GM19467 (cell line): Measurements from ENCODE around the gene FBXO47.

Source experiments
- ATAC-seq: cut with Tn5 transposase; IDR thresholded peaks from one replicate; pipeline ENCODE4 v1.9.1; 2021; ENCODE audit warnings: mild to moderate bottlenecking, moderate library complexity; ENCODE audit not compliant: unreplicated experiment

Gene FBXO47

DNA sequence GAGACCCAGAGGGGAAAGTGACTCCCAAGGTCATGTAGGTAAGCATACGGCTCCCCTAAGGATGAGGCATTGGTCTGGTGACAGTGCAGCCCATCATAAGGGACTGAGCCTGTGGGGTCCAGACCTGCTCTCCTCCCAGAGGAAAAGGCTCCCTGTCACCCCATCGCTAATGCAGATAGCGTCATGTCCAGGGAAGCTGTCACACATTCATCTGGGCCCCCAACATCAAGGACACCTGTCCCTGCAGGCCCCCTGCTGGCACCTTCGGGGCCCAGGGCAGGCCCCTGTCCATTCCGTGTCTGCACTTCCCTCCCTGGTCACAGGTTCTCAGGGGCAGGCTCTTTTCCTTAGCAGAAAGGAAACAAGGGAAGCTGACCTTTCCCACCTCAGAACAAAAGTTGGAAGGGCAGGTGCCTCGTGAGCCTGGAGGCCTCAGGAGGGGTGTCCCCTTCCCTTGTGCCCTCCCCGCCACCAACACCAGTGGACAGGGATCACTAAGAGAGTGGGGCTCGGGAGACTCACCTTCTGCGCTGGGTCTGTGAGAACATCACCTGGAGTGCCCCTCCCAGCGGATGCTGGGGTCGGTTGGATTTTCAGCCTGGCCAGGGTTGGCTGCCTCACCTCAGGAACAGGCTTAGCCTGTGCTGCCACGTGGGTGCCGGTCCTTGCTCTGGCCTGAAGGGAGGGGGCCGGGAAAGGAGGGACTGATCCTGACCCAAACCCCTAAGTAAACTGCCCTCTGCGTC, 59.1 kb downstream of the FBXO47 start:
- ATAC-seq: no peak

DNA sequence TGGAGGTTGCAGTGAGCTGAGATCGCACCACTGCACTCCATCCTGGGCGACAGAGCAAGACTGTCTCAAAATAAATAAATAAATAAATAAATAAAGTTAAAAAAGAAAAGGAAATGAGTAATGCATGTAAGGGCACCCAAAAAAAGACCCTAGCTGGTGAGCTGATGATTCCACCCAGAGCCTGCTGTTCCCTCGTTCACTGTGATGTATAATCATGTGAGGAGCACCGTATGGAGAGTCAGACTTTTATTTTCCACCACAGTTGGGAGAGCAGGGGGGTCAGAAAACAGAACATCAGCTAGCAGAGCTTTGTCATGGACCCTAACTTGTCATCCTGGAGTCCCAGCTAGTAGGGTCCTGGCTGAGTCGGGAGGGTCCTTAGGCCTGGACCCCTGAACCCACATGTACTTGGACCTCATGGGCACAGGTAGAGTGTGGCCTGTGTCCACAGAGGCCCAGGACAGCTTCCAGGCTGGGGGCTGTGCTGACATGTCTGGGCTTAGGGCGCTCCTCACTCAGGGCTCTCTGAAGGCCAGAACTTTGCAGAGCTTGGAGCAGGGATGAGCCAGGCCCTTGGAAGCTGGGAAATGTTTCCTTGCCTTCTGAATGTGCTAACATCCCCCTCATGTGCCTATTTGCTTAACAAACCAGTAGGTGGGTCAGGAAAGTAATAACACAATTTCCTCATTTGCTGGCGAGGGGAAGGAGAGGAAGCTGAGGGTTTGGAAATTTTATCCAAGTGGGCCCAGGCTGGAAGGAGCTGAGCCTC, 60.6 kb downstream of the FBXO47 start:
- no peak for ATAC-seq

DNA sequence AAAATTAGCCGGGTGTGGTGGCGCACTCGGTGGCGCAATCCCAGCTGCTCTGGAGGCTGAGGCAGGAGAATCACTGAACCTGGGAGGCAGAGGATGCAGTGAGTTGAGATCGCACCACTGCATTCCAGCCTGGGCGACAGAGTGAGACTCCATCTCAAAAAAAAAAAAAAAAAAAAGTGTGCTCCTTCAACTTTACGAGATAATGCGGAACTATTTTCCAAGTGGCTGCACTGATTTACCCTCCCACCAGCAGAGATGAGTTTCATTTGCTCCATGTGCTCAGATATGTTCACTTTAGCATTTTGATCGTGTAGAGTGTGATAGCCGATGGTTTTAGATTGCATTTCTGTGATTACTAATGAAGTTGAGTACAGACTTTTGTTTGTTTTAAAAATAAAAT, 61.8 kb downstream of the FBXO47 start:
- no peak for ATAC-seq

DNA sequence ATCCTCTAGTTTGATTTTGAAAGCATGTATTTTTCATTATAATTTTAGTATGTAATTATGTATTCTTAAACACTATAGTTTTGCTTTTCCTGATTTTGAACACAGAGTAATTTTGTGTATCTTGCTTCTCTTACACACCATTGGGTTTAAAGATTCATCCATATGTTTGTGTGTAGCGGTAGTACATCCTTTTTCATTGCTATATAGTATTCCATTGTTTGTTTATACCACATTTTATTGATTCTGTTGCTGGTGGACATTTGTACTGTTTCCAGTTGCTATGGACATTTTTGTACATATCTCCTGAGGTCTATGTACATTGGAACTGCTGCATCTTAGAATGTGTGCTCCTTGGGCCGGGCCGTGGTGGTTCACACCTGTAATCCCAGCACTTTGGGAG, 62.3 kb downstream of the FBXO47 start:
- no peak for ATAC-seq

DNA sequence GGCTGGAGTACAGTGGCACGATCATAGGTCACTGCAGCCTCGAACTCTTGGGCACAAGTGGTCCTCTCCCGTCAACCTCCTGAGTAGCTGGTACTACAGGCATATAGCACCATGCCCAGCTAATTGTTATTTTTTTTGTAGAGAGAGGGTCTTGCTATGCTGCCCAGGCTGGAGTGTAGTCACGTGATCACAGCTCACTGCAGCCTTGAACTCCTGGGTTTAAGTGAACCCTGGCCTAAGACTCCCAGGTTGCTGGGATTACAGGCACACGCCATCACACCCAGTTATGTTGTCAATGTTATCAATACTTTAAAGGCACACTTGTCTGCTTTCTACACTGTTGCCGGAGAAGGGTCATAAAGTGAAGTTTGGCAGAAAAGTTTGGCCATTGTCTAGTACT, 63.8 kb downstream of the FBXO47 start:
- ATAC-seq: no peak

DNA sequence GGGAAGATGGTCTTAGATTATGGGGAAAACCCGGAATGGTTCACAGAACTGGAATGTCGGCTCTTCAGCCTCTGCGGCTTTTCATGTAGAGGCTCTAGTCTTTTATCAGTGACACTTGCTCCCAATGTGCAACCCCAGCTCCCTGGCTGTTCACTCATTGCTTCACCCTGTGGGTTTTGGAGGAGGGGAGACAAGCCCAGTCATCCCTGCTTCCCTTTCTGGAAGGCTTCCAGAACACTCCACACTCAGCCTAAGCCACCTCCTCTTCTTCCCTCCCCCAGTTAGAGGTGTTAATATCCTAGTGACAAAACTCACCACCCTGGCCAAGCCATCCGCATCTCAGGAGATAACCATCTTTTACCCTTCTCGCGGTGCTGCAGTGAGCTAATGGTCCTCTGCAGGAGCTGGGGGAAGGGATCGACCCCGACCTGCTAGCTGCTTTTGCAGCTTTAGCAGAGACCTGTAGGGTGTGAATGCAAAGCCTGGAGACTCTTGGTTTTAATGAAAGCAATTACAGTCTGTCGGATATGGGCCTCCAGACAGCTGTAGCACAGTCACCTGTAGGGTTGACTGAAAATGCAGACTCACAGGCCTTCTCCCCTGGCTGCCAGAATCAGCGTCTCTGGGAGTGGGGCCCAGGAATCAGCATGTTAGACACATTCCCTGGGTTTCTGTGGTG, 66.1 kb downstream of the FBXO47 start:
- ATAC-seq: no peak

DNA sequence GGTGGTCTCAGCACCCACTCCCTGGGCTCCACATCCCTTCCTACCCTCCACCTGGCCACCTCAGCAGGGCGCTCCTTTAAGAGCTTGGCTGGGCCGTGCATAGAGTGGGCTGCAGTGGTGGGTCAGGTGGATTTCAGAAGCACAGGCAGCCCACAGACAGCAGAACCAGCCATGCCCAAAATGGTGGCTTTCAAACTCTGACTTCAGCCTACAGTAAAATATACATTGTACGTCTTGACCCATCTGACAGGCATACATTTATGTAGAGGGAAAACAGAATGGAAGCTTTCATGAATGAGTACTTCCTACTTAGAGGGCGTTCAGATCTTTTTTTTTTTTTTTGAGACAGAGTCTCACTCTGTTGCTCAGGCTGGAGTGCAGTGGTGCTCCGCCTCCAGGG, 67.8 kb downstream of the FBXO47 start:
- ATAC-seq: peak; percentile 14

DNA sequence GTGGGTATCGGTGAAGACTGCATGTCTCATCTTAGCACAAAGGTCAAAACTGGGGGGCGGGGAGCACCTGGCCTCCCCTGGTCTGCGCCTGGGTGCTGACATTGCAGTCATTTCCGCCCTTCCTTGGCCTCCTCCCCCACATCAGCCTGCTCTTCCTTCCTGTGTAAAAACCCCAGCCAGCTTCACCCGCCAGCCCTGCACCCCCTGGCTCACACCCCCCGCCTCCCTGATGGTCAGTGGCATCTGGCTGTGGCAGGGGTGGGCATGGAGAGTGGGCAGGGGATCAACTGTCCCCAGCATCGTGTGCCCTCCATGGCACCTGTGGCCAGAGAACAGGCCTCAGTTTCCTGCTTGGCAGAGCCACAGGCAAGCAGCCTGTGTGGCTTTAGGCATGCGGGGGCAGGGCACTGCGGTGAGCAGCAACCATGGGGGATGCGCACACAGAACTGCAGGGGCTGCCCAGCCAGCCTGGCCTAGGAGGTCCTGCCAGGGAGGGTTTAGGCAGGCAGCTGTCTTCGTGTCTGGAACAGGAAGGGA, 68.3 kb downstream of the FBXO47 start:
- peak; percentile 72 for ATAC-seq

DNA sequence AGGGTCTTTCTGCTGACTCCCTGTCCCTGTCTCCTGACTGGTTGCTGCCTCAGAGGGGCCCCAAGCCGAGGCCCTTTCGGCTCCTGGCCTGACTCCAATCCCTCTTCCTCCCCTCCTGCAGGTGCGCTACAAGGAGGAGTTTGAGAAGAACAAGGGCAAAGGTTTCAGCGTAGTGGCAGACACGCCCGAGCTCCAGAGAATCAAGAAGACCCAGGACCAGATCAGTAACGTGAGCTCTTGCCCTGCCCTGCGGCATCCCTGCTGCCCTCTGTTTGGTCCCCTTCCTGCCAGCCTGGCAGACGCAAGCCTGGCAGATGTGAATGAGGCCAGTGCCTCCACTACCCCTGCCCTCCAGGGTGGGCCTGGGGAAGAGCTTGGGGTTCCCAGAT, 68.9 kb downstream of the FBXO47 start:
- peak; percentile 27 for ATAC-seq

DNA sequence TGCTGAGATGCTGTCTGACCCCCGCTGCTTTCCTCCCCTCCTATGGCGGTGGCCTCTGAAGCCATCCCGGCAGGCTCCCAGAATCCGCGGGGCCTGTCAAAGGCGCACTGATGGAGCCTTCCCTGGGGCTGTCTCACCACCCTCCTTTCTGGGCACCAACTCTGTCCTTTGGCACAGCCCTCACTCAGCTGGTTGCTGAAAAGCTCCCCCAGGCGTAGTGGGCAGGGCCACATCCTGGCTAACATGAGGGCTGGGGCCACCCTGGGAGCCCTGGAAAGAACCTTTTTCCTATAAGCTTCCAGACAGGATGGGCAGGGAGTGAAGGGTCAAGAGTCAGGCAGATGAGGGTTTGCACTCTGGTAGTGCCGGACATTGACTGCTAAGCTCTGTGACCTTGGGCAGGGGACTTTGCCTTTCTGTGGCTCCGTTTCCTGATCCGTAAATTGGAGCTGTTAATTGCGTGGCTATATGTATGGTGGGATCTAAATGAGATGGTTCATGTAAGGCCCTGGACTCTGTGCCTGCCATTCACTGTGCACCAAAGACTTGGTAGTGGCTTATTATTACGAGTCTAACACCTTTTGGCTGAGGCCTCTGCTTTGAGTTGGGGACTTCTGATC, 69.4 kb downstream of the FBXO47 start:
- ATAC-seq: no peak

DNA sequence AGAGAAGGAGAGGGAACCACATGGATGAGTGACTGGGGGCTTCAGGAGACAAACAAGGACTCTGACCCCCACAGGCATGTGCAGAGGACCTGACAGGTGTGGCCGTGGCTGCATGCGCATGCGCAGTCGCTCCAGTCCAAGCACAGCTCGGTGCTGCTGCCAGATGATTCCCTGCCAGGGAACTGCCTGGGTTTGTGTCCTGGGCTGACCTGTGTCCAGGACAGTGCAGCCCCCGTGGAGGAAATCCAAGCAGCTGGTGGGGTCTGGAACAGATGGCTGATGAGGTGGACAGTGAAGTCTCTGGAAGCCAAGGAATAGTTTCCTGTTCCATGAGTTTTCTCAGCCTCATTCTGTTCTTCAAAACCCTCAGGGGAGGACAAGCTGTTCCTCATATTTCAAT, 70.0 kb downstream of the FBXO47 start:
- ATAC-seq: no peak

DNA sequence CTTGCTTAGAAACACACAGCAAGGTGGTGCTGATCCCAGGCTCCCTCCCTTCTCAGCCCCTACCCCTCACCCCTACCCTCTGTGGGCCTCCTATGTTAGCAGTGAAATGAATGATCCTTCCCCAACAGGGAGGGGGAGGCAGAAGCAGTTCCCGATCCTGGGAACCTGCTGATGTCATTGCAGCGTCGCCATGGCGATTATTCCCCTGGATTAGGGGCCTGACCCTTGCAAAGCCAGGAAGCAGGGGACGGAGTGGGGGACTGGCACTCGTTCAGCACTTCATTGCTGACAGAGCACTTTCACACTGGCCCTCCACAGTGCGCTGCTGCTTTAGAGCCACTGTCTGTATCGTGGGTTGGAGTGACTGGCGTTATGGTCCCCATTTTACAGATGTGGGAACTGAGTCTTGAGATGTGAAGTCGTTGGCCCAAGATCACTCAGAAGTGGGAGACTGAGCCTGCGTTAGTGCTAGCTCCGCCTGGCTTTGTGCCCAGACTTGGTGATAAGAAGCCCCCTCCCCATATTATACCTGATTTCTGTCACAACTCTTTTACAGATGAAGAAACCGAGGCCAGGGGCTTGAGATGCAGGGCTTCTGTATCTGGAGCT, 70.8 kb downstream of the FBXO47 start:
- ATAC-seq: no peak

DNA sequence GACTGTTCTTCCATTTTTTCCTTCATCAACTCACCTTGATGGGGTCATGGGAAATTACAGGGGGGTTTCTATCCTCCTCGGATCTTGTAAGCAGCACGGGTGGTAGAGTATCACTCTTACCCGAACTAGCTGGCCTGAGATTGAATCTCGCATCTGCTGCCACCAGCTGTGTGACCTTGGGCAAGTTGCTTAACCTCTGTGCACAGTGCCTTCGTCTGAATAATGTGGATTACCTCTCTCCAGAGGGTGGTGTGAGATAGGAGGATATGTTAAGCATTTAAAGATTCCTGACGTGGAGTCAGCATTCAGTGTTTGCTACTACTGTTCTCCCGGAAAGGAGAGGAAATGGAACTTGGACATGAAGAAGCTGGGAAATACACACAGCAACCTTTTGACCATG, 72.9 kb downstream of the FBXO47 start:
- no peak for ATAC-seq

DNA sequence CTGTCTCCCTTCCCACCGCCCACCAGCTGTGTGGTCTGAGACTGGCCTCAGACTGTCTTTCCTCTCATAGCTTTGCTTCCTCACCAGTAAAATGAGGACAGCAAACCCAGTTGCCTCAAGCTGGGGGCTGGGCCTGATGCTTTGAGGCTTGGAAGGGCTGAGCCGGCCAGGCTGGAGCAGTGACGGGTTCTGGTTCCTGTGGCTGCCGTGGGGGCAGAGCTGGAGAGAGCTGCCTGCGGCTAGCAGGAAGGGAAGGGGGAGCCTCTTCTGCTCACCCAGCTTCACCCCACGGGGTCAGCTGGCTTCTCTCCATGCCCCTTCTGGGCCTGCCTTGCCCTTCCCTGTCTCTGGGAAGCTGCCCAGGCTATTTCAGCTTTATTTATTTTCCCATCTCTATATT, 73.6 kb downstream of the FBXO47 start:
- no peak for ATAC-seq

DNA sequence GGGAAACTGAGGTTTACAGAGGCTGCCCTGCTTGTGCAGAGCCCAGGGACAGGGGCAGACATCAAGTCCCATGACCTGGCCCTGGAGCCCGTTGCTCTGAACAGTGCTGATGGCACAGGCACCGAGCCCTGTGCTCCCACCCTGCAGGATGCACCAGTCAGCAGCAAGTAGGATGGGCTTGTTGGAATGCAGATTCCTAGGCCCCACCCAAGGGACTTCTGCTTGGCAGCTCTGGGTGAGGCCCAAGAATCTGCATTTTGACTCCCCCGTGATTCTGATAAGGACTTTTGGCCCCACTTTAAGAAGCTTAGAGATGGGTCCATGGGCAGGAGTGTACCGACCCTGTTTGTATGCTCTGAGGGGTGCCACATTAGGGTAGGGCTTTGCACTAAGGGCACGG, 74.1 kb downstream of the FBXO47 start:
- no peak for ATAC-seq

DNA sequence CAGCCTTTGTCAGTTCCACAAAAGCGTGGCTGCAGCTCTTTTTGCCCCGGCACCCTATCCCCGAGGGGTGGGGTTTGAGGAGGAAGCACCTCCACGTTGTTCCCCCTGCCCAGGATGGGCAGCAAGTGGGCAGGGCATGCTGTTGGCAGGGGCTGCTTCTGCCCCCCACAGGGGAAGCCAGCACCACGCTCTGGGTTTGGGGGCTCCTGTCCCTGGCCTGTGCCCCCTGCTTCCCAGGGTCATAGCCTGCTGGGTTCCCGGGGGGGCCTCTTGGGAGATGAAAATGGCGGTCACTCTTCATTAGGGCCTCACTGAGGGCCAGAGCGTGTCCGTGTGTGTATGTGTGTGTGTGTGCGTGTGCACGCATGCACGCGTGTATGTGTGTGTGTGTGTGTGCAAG, 74.6 kb downstream of the FBXO47 start:
- no peak for ATAC-seq

DNA sequence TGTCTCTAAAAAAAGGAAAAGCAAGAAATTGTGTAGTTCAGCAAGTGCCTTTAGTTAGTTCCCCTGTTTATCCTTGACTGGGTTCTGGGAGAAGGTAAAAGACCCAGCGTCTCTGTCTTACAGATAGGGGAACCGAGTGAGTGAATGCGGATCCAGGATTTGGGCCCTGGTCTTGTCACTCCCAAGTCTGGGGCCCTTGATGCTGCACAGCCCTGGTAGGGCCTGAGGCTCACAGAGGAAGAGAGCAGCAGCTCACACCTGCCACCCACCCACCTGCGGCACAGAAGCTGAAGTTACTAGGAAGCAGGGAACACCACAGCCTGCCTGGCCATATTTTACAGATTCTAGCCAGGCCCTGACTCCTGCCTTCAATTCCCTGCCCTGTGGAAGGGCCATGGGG, 75.1 kb downstream of the FBXO47 start:
- no peak for ATAC-seq

DNA sequence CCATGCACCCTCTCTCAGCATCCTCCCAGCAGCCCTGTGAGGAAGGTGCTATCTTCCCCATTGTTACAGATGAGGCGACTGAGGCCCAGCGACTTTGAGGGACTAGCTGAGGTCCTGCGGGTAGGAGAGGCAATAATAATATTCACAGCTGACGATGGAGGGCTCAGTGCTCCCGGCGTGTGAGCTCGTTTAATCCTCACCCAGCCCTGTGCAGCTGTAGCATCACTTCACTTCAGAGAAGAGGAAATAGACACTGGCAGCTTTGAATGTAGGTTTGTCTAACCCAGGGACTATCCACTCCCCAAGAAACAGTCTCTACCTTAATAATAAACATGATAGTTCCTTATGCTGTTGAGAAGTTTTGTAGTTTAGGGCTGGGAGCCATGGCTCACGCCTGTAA, 75.8 kb downstream of the FBXO47 start:
- no peak for ATAC-seq

DNA sequence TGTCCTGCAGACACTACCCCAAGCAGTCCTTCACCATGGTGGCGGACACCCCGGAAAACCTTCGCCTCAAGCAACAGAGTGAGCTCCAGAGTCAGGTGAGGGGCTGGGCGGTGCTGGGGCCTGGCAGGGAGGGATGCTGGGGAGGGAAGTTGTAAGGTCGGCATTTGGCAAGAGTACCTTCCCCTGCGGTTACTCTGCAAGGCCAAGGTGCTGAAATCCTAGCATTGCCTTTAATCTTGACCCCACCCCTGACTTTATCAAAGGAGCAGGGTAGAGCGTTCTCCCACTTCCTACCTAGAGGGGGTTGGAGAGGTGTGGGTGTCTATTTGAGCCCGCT, 76.8 kb downstream of the FBXO47 start:
- no peak for ATAC-seq

DNA sequence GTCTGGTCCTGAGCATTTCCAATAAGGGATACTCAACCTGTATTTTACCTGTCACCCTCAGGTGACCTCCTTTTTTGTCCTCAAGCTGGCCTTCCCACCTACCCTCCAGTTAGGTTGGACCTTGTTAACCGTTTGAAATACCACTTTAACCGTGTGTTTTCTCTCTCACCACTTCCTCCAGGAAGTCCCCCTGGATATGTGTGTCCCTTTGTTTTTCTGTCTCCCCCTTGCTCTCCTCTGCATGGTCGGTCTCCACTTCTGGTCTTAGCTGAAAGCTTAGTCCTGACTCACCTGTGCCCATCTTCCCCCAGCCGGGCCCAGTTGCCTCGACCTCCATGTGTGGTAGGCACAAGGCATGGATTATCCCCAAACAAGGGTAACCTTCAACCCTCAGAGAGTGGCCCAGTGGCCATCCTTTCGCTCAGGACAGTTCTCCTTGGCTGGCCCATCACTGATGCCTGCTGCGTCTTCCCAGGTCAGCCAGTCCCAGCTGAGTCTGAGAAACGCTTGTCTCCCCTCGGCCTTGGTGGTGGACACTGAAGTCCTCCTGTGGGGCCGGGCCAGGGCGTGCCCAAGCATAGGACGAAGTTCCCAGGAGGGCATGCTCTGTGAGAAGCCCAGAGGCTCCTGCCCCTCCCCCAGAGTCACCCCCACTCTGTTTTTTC, 77.3 kb downstream of the FBXO47 start:
- ATAC-seq: no peak

DNA sequence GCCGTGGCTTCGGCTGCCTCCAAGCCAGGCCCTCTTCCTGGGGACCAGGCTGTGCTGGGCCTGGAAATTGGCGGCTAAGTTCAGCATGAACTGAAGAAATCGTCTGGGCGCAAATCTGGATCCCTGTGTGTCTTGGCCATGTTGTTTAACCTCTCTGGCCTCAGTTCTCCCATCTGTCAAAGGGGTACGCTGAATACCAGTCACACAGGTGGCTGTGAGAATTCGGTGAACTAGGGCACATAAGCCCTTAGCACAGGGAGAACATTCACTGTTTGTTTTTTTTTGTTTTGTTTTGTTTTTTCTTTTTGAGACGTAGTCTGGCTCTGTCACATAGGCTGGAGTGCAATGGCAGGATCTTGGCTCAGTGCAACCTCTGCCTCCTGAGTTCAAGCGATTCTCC, 78.4 kb downstream of the FBXO47 start:
- no peak for ATAC-seq
